ENCODE measurements around the gene STOX2. TPM values are rescaled to one million over a fixed set of nuclear protein-coding genes. Genes with fewer than 3 reads are reported as not detected.

The STOX2 gene
- polyA plus RNA-seq, 1 of the 3 experiments (the other 2 are of a cell fraction): 0.16 TPM

- TF ChIP-seq, protein P1, sequence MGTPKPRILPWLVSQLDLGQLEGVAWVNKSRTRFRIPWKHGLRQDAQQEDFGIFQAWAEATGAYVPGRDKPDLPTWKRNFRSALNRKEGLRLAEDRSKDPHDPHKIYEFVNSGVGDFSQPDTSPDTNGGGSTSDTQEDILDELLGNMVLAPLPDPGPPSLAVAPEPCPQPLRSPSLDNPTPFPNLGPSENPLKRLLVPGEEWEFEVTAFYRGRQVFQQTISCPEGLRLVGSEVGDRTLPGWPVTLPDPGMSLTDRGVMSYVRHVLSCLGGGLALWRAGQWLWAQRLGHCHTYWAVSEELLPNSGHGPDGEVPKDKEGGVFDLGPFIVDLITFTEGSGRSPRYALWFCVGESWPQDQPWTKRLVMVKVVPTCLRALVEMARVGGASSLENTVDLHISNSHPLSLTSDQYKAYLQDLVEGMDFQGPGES (IDR thresholded peaks at IDR 0.05; ENCODE audit: low read depth, low read length): no peak
- TF ChIP-seq EP300 (IDR thresholded peaks at IDR 0.05; ENCODE audit: borderline replicate concordance in 1 of 2, low read depth in 1 of 2, low read length in 1 of 2) (0 out of 4 replicates have a peak, but pooled peaks of 1 of the 2 experiments have one; percentile 28), RAD21 (IDR thresholded peaks at IDR 0.05; ENCODE audit: low read length) (peak; percentile 24; the same call in 1 of the 2 replicates), RCOR1 (IDR thresholded peaks at IDR 0.05; ENCODE audit: low read length) (0 out of 2 replicates have a peak, but pooled peaks have one; percentile 17), USF2 (IDR thresholded peaks at IDR 0.05; ENCODE audit: borderline replicate concordance, low read depth, low read length) (no peak), RFX5 (IDR thresholded peaks at IDR 0.05; ENCODE audit: low read length) (no peak), SMC3 (IDR thresholded peaks at IDR 0.05; ENCODE audit: low read depth, low read length) (no peak), USF1 (IDR thresholded peaks at IDR 0.05; ENCODE audit: borderline replicate concordance, low read depth) (no peak), MXI1 (IDR thresholded peaks at IDR 0.05; ENCODE audit: low read depth, low read length) (peak; percentile 88), GABPA (IDR thresholded peaks at IDR 0.05; ENCODE audit: low read depth) (no peak)
Measured at GRCh38 chr4:183986971-183987946, 82.2 kb downstream of the STOX2 start (continued).

DNA sequence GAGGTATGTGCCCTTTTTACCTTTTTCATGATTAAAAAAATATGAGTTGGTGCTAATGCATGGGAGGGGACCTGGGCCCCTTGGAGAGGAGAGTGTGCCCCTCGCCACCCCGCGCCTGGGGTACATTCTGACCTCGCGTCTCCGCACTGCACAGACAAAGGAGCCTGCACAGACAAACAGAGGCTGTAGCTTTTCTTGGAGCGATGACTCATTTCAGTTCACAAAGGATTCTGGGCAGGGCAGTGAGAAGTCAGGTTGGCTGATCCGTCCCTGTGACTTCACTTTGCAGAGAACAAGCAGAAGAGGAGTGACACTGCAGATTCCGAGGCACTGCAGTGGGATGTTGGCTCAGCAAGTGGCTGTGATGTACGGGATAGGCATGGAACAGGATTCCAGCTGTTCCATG, 82.9 kb downstream of the STOX2 start:
- Histone ChIP-seq H3K36me3 (replicated peaks in 1 of 2; ENCODE audit: control insufficient read depth in 1 of 2, insufficient read depth in 2 of 2, low read length in 1 of 2) (peaks cover 0 to 3% of the 10 kb centered on the region in 2 experiments), H2AFZ (ENCODE audit: low read depth) (peak overlapping the region; percentile 82), H3F3A (replicated peaks; ENCODE audit: insufficient read depth) (no peaks in the 10 kb centered on the region), H3K9ac (peak overlapping the region; percentile 63; the same call in 1 of the 2 replicates), H3K27me3 (ENCODE audit: insufficient read depth) (no peaks in the 10 kb centered on the region), H3K4me2 (peak overlapping the region; percentile 83), H3K27ac (ENCODE audit: low read depth in 2 of 2, low read length in 1 of 2) (peak overlapping the region; percentile 67 to 75), H3K9me3 (no peaks in the 10 kb centered on the region), H3K9me2 (no peaks in the 10 kb centered on the region), H3K4me1 (ENCODE audit: control insufficient read depth in 1 of 2, insufficient read depth in 2 of 2, low read depth in 1 of 2, low read length in 1 of 2) (peaks cover 5 to 33% of the 10 kb centered on the region in 2 experiments; a peak in 3 of 4 replicates), H4K20me1 (ENCODE audit: insufficient read depth) (no peaks in the 10 kb centered on the region), H3K4me3 (ENCODE audit: low read depth in 2 of 2, low read length in 1 of 2) (peak overlapping the region; percentile 40 to 60), H3K79me2 (ENCODE audit: insufficient read depth) (no peaks in the 10 kb centered on the region)
- CTCF ChIA-PET: interaction anchor here (0.8 to 1.6 kb wide), 5 partner anchors 12 to 176 kb away, joined by 3 to 6 read pairs (median 3); no protein-coding TSS in a partner anchor
- TF ChIP-seq NRF1 (IDR thresholded peaks at IDR 0.05; ENCODE audit: low read depth, low read length): no peak
- peak; percentile 57; the same call in 1 of the 2 replicates for TF ChIP-seq MEF2A (IDR thresholded peaks at IDR 0.05; ENCODE audit: borderline replicate concordance, low read depth)
- TF ChIP-seq TEAD4 (IDR thresholded peaks at IDR 0.05; ENCODE audit: borderline replicate concordance, insufficient read depth): no peak
- TF ChIP-seq RAD21 (IDR thresholded peaks at IDR 0.05; ENCODE audit: low read length): no peak
- no peak for TF ChIP-seq EZH2phosphoT487 (IDR thresholded peaks at IDR 0.05; ENCODE audit: borderline replicate concordance, low read depth)
- TF ChIP-seq FOSL2 (IDR thresholded peaks at IDR 0.05; ENCODE audit: borderline replicate concordance, low read depth): peak; percentile 81
- TF ChIP-seq USF1 (IDR thresholded peaks at IDR 0.05; ENCODE audit: borderline replicate concordance, low read depth): no peak
- 0 out of 2 replicates have a peak, but pooled peaks have one; percentile 3 for TF ChIP-seq RCOR1 (IDR thresholded peaks at IDR 0.05; ENCODE audit: low read length)
- TF ChIP-seq, protein P2, sequence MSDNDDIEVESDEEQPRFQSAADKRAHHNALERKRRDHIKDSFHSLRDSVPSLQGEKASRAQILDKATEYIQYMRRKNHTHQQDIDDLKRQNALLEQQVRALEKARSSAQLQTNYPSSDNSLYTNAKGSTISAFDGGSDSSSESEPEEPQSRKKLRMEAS (IDR thresholded peaks at IDR 0.05; ENCODE audit: low read depth): 0 out of 2 replicates have a peak, but pooled peaks have one; percentile 30
- no peak for TF ChIP-seq SIN3A (IDR thresholded peaks at IDR 0.05; ENCODE audit: borderline replicate concordance, low read depth, low read length)
- TF ChIP-seq TCF12 (IDR thresholded peaks at IDR 0.05): 0 out of 2 replicates have a peak, but pooled peaks have one; percentile 14
- peak; percentile 59; the same call in 1 of the 2 replicates for TF ChIP-seq POLR2AphosphoS5 (IDR thresholded peaks at IDR 0.05; ENCODE audit: low read depth, low read length)
- no peak for TF ChIP-seq RFX5 (IDR thresholded peaks at IDR 0.05; ENCODE audit: low read length)
- peak; percentile 65 for TF ChIP-seq JUND (IDR thresholded peaks at IDR 0.05)
- TF ChIP-seq TAF1 (IDR thresholded peaks at IDR 0.05; ENCODE audit: borderline replicate concordance, low read depth, low read length): peak; percentile 52; the same call in 1 of the 2 replicates
- POLR2A ChIA-PET: interaction anchor here (1.0 to 2.8 kb wide), 4 partner anchors 26 to 112 kb away, joined by 3 to 15 read pairs (median 6); partner anchors contain the start of gene STOX2
- 2% methylated on average over 7 of the region's 10 CpGs for WGBS (ENCODE audit: low lambda C conversion rate)
- DNase-seq: peak; percentile 54

All from SK-N-SH (cell line).